ENCODE results near the gene PRDM16. TPM values are rescaled to one million over a fixed set of nuclear protein-coding genes. Genes with fewer than 3 reads are reported as not detected.

Gene PRDM16
- total RNA-seq, 1 experiment from 2014 or later = 0.69 TPM

- H3K27me3 ChIP-seq (ENCODE audit: control insufficient read depth, insufficient read depth, low read length) = no peaks in the 10 kb centered on the region
- no peaks in the 10 kb centered on the region for H3K36me3 ChIP-seq (replicated peaks; ENCODE audit: control insufficient read depth, insufficient read depth, low read length)
- DNase-seq = no peak
These were observed 267.0 kb downstream of the PRDM16 start for GRCh38 chr1:3335754-3336640.

GRCh38 chr1:3336641-3337630 is 267.9 kb downstream of the PRDM16 start:
- Histone ChIP-seq H3K27me3 (ENCODE audit: control insufficient read depth, insufficient read depth, low read length) (no peaks in the 10 kb centered on the region), H3K36me3 (replicated peaks; ENCODE audit: control insufficient read depth, insufficient read depth, low read length) (no peaks in the 10 kb centered on the region), H3K4me3 (ENCODE audit: insufficient read depth, low read depth, low read length) (no peak overlapping the region)
- no peak for DNase-seq

More at GRCh38 chr1:3335754-3336640, 267.0 kb downstream of the PRDM16 start:
- H3K4me3 ChIP-seq (ENCODE audit: insufficient read depth, low read depth, low read length) = no peak overlapping the region

GRCh38 chr1:3337798-3338724 is 269.1 kb downstream of the PRDM16 start:
- no peaks in the 10 kb centered on the region for H3K36me3 ChIP-seq (replicated peaks; ENCODE audit: control insufficient read depth, insufficient read depth, low read length)
- DNase-seq = no peak
- no peaks in the 10 kb centered on the region for H3K27me3 ChIP-seq (ENCODE audit: control insufficient read depth, insufficient read depth, low read length)
- H3K4me3 ChIP-seq (ENCODE audit: insufficient read depth, low read depth, low read length) = no peak overlapping the region

GRCh38 chr1:3338725-3339070 is 269.7 kb downstream of the PRDM16 start:
- DNase-seq = no peak
- H3K36me3 ChIP-seq (replicated peaks; ENCODE audit: control insufficient read depth, insufficient read depth, low read length) = no peaks in the 10 kb centered on the region

GRCh38 chr1:3339856-3340255 is 270.9 kb downstream of the PRDM16 start:
- DNase-seq = no peak
- H3K36me3 ChIP-seq (replicated peaks; ENCODE audit: control insufficient read depth, insufficient read depth, low read length) = no peaks in the 10 kb centered on the region

More at GRCh38 chr1:3338725-3339070, 269.7 kb downstream of the PRDM16 start:
- Histone ChIP-seq H3K27me3 (ENCODE audit: control insufficient read depth, insufficient read depth, low read length) (no peaks in the 10 kb centered on the region), H3K4me3 (ENCODE audit: insufficient read depth, low read depth, low read length) (no peak overlapping the region)

GRCh38 chr1:3340548-3341235 is 271.7 kb downstream of the PRDM16 start:
- H3K27me3 ChIP-seq (ENCODE audit: control insufficient read depth, insufficient read depth, low read length) = no peaks in the 10 kb centered on the region
- no peak for DNase-seq
- no peak overlapping the region for H3K4me3 ChIP-seq (ENCODE audit: insufficient read depth, low read depth, low read length)
- H3K36me3 ChIP-seq (replicated peaks; ENCODE audit: control insufficient read depth, insufficient read depth, low read length) = no peaks in the 10 kb centered on the region

More at GRCh38 chr1:3339856-3340255, 270.9 kb downstream of the PRDM16 start:
- no peak overlapping the region for H3K4me3 ChIP-seq (ENCODE audit: insufficient read depth, low read depth, low read length)
- no peaks in the 10 kb centered on the region for H3K27me3 ChIP-seq (ENCODE audit: control insufficient read depth, insufficient read depth, low read length)

GRCh38 chr1:3341236-3341994 is 272.4 kb downstream of the PRDM16 start:
- H3K4me3 ChIP-seq (ENCODE audit: insufficient read depth, low read depth, low read length) = no peak overlapping the region
- no peaks in the 10 kb centered on the region for H3K36me3 ChIP-seq (replicated peaks; ENCODE audit: control insufficient read depth, insufficient read depth, low read length)
- no peak for DNase-seq
- no peaks in the 10 kb centered on the region for H3K27me3 ChIP-seq (ENCODE audit: control insufficient read depth, insufficient read depth, low read length)

- no peak for DNase-seq
- Histone ChIP-seq H3K27me3 (ENCODE audit: control insufficient read depth, insufficient read depth, low read length) (no peaks in the 10 kb centered on the region), H3K36me3 (replicated peaks; ENCODE audit: control insufficient read depth, insufficient read depth, low read length) (no peaks in the 10 kb centered on the region), H3K4me3 (ENCODE audit: insufficient read depth, low read depth, low read length) (no peak overlapping the region)
These were observed 274.0 kb downstream of the PRDM16 start for GRCh38 chr1:3342960-3343359.

- no peak for DNase-seq
- no peaks in the 10 kb centered on the region for H3K27me3 ChIP-seq (ENCODE audit: control insufficient read depth, insufficient read depth, low read length)
These were observed 275.4 kb downstream of the PRDM16 start for GRCh38 chr1:3344395-3344794.

GRCh38 chr1:3345792-3346191 is 276.8 kb downstream of the PRDM16 start:
- no peaks in the 10 kb centered on the region for H3K36me3 ChIP-seq (replicated peaks; ENCODE audit: control insufficient read depth, insufficient read depth, low read length)
- no peak for DNase-seq
- no peak overlapping the region for H3K4me3 ChIP-seq (ENCODE audit: insufficient read depth, low read depth, low read length)
- no peaks in the 10 kb centered on the region for H3K27me3 ChIP-seq (ENCODE audit: control insufficient read depth, insufficient read depth, low read length)

More at GRCh38 chr1:3344395-3344794, 275.4 kb downstream of the PRDM16 start:
- no peaks in the 10 kb centered on the region for H3K36me3 ChIP-seq (replicated peaks; ENCODE audit: control insufficient read depth, insufficient read depth, low read length)
- no peak overlapping the region for H3K4me3 ChIP-seq (ENCODE audit: insufficient read depth, low read depth, low read length)

GRCh38 chr1:3346478-3346877 is 277.5 kb downstream of the PRDM16 start:
- no peak overlapping the region for H3K4me3 ChIP-seq (ENCODE audit: insufficient read depth, low read depth, low read length)
- H3K36me3 ChIP-seq (replicated peaks; ENCODE audit: control insufficient read depth, insufficient read depth, low read length) = no peaks in the 10 kb centered on the region
- no peaks in the 10 kb centered on the region for H3K27me3 ChIP-seq (ENCODE audit: control insufficient read depth, insufficient read depth, low read length)
- no peak for DNase-seq

- H3K27me3 ChIP-seq (ENCODE audit: control insufficient read depth, insufficient read depth, low read length) = no peaks in the 10 kb centered on the region
- H3K4me3 ChIP-seq (ENCODE audit: insufficient read depth, low read depth, low read length) = no peak overlapping the region
These were observed 278.4 kb downstream of the PRDM16 start for GRCh38 chr1:3347257-3348020.

More at GRCh38 chr1:3347257-3348020, 278.4 kb downstream of the PRDM16 start:
- no peaks in the 10 kb centered on the region for H3K36me3 ChIP-seq (replicated peaks; ENCODE audit: control insufficient read depth, insufficient read depth, low read length)
- DNase-seq = no peak

All from H7 (cell line).